Neural cell (in vitro differentiated cells): Measurements from ENCODE around the gene ATP7B. TPM values are rescaled to one million over a fixed set of nuclear protein-coding genes. Genes with fewer than 3 reads are reported as not detected.

Experiments
- H2AFZ ChIP-seq: fragments of 200-600, 300-800 bp; sonication (generic), shearing (Covaris generic); 2 replicates; pipeline ENCODE4 v1.6.0; 2014; ENCODE audit warnings: low read depth, mild to moderate bottlenecking, antibody characterized with exemption, low read length, moderate library complexity
- H3F3A ChIP-seq: fragments of 200-600 bp; shearing (Covaris generic); 2 replicates; pipeline ENCODE4 v1.6.1; 2016; ENCODE audit warnings: mild to moderate bottlenecking, moderate library complexity, mixed read lengths, antibody characterized with exemption, low read length; ENCODE audit not compliant: insufficient read depth, poor library complexity, severe bottlenecking
- H3K27ac ChIP-seq: fragments of 200-600, 300-800 bp; sonication (generic), shearing (Covaris generic); 2 replicates; pipeline ENCODE4 v1.5.1; 2014; ENCODE audit warnings: mild to moderate bottlenecking, low read length, moderate library complexity
- H3K27me3 ChIP-seq: fragments of 300-800, 200-600 bp; sonication (generic), shearing (Covaris generic); 2 replicates; pipeline ENCODE4 v1.6.0; 2014; ENCODE audit warnings: mild to moderate bottlenecking, low read depth, low read length, moderate library complexity; ENCODE audit not compliant: insufficient read depth
- H3K36me3 ChIP-seq: fragments of 300-800, 200-600 bp; sonication (generic), shearing (Covaris generic); 2 replicates; pipeline ENCODE4 v1.5.1; 2014; ENCODE audit warnings: mild to moderate bottlenecking, antibody characterized with exemption, low read length, moderate library complexity; ENCODE audit not compliant: insufficient read depth
- H3K4me2 ChIP-seq: fragments of 300-800, 200-600 bp; sonication (generic), shearing (Covaris generic); 2 replicates; pipeline ENCODE4 v1.6.0; 2014; ENCODE audit warnings: mild to moderate bottlenecking, low read length
- H3K4me3 ChIP-seq: fragments of 300-800, 200-600 bp; sonication (generic), shearing (Covaris generic); 2 replicates; pipeline ENCODE4 v1.5.1; 2014; ENCODE audit warnings: mild to moderate bottlenecking, low read length, moderate library complexity
- H3K79me2 ChIP-seq: fragments of 200-600 bp; shearing (Covaris generic); replicated peaks from 2 replicates; pipeline ENCODE4 v1.6.0; 2014; ENCODE audit warnings: mild to moderate bottlenecking, low read length, moderate library complexity; ENCODE audit not compliant: insufficient read depth
- H3K9ac ChIP-seq: fragments of 300-800, 200-600 bp; sonication (generic), shearing (Covaris generic); 2 replicates; pipeline ENCODE4 v1.6.1; 2016; ENCODE audit warnings: mild to moderate bottlenecking, low read length, mixed read lengths
- H3K9me2 ChIP-seq: fragments of 200-600 bp; shearing (Covaris generic); 2 replicates; pipeline ENCODE4 v1.6.1; 2016; ENCODE audit warnings: mild to moderate bottlenecking, low read length, mixed read lengths; ENCODE audit not compliant: insufficient read depth
- H3K9me3 ChIP-seq: fragments of 200-600, 300-800 bp; sonication (generic), shearing (Covaris generic); 2 replicates; pipeline ENCODE4 v1.6.1; 2016; ENCODE audit warnings: mild to moderate bottlenecking, mixed run types, low read length, moderate library complexity, mixed read lengths
- H4K20me1 ChIP-seq: fragments of 200-600 bp; shearing (Covaris generic); 2 replicates; pipeline ENCODE4 v1.6.1; 2016; ENCODE audit warnings: mild to moderate bottlenecking, mixed run types; ENCODE audit not compliant: insufficient read depth
- EP300 ChIP-seq: fragments of 450-650 bp; conservative IDR thresholded peaks from 2 replicates; pipeline ENCODE4 v1.6.1; 2014; ENCODE audit warnings: antibody characterized with exemption, mild to moderate bottlenecking, moderate library complexity; ENCODE audit not compliant: poor library complexity, severe bottlenecking
- EZH2 ChIP-seq: fragments of 200-600, 300-800 bp; shearing (Covaris generic), sonication (generic); IDR thresholded peaks from 2 replicates; pipeline ENCODE4 v1.6.1; 2014; ENCODE audit warnings: antibody characterized with exemption, low read length, borderline replicate concordance, mild to moderate bottlenecking; ENCODE audit not compliant: insufficient read depth, poor library complexity, severe bottlenecking
- MXI1 ChIP-seq: fragments of 450-650 bp; conservative IDR thresholded peaks from 2 replicates; pipeline ENCODE4 v1.6.1; 2014; ENCODE audit warnings: antibody characterized with exemption, mild to moderate bottlenecking; ENCODE audit not compliant: poor library complexity, severe bottlenecking
- POLR2AphosphoS5 ChIP-seq: IDR thresholded peaks from 2 replicates; pipeline ENCODE4 v1.6.1; 2012
- RAD21 ChIP-seq: fragments of 450-650 bp; conservative IDR thresholded peaks from 2 replicates; pipeline ENCODE4 v1.6.1; 2014; ENCODE audit warnings: antibody characterized with exemption, mild to moderate bottlenecking, moderate library complexity
- SMC3 ChIP-seq: fragments of 450-650 bp; conservative IDR thresholded peaks from 2 replicates; pipeline ENCODE4 v1.6.1; 2014; ENCODE audit warnings: antibody characterized with exemption, mild to moderate bottlenecking, moderate library complexity; ENCODE audit not compliant: poor library complexity
- TAF1 ChIP-seq: IDR thresholded peaks from 2 replicates; pipeline ENCODE4 v1.6.1; 2012; ENCODE audit warnings: low read depth
- polyA plus RNA-seq: library from polyadenylated mRNA; depleted of rRNA; stranded (reverse); fragments of >200 nt; gene quantifications from 2 replicates; pipeline ENCODE4 v1.2.3, GENCODE V29; 2014
- TF ChIP-seq, protein P1 (sequence below): IDR thresholded peaks from 2 replicates; pipeline ENCODE4 v1.6.1; 2012; ENCODE audit warnings: borderline replicate concordance
- TF ChIP-seq, protein P2 (sequence below): fragments of 450-650 bp; IDR thresholded peaks from 2 replicates; pipeline ENCODE4 v1.5.1; 2014; ENCODE audit warnings: antibody characterized with exemption, mild to moderate bottlenecking, moderate library complexity; ENCODE audit not compliant: poor library complexity, severe bottlenecking

ATP7B gene
- polyA plus RNA-seq, 1 donor from 2014 or later = 6.3 TPM

DNA sequence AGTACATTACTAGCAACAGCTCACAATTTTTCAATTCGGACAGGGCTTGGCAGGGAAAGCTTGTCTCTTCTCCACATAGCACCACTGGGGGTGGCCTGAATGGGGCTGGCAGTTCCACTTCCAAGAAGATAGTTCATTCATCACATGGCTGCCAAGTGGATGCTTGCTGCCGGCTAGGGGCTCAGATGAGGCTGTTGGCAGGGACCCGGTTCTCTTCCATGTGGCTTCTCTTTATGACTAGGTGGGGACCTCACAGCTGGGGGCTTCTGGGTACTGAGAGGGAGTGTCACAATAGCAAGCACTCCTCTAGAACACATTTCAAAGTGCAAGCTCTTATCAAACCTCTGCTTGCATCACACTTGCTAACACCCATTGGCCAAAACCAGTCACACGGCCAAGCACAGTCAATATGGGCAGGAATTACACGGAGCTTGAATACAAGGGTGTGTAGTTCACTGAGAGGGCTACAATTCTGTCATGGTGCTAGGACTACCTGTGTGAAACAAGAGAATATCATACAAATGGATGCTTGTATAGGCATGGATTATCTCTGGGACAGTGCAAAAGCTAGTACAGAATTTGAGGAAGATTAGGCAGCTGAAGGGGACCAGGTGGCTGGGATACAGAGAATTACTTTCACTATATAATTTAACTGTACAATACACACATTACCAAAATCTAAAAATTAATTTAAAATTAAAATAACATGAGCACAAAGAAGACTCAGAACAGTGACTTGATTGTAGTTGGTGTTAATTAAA, 32.3 kb downstream of the ATP7B start:
- H4K20me1 ChIP-seq = no peaks in the 10 kb centered on the region
- no peaks in the 10 kb centered on the region for H3K79me2 ChIP-seq
- no peak overlapping the region for H3K4me2 ChIP-seq
- no peaks in the 10 kb centered on the region for H3K36me3 ChIP-seq
- H2AFZ ChIP-seq = no peak overlapping the region
- H3K27ac ChIP-seq = no peak overlapping the region
- H3K9ac ChIP-seq = no peak overlapping the region
- no peak for TF ChIP-seq MXI1
- TF ChIP-seq, protein P1, sequence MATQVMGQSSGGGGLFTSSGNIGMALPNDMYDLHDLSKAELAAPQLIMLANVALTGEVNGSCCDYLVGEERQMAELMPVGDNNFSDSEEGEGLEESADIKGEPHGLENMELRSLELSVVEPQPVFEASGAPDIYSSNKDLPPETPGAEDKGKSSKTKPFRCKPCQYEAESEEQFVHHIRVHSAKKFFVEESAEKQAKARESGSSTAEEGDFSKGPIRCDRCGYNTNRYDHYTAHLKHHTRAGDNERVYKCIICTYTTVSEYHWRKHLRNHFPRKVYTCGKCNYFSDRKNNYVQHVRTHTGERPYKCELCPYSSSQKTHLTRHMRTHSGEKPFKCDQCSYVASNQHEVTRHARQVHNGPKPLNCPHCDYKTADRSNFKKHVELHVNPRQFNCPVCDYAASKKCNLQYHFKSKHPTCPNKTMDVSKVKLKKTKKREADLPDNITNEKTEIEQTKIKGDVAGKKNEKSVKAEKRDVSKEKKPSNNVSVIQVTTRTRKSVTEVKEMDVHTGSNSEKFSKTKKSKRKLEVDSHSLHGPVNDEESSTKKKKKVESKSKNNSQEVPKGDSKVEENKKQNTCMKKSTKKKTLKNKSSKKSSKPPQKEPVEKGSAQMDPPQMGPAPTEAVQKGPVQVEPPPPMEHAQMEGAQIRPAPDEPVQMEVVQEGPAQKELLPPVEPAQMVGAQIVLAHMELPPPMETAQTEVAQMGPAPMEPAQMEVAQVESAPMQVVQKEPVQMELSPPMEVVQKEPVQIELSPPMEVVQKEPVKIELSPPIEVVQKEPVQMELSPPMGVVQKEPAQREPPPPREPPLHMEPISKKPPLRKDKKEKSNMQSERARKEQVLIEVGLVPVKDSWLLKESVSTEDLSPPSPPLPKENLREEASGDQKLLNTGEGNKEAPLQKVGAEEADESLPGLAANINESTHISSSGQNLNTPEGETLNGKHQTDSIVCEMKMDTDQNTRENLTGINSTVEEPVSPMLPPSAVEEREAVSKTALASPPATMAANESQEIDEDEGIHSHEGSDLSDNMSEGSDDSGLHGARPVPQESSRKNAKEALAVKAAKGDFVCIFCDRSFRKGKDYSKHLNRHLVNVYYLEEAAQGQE = no peak
- no peak for TF ChIP-seq TAF1
- TF ChIP-seq, protein P2, sequence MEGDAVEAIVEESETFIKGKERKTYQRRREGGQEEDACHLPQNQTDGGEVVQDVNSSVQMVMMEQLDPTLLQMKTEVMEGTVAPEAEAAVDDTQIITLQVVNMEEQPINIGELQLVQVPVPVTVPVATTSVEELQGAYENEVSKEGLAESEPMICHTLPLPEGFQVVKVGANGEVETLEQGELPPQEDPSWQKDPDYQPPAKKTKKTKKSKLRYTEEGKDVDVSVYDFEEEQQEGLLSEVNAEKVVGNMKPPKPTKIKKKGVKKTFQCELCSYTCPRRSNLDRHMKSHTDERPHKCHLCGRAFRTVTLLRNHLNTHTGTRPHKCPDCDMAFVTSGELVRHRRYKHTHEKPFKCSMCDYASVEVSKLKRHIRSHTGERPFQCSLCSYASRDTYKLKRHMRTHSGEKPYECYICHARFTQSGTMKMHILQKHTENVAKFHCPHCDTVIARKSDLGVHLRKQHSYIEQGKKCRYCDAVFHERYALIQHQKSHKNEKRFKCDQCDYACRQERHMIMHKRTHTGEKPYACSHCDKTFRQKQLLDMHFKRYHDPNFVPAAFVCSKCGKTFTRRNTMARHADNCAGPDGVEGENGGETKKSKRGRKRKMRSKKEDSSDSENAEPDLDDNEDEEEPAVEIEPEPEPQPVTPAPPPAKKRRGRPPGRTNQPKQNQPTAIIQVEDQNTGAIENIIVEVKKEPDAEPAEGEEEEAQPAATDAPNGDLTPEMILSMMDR = no peak
- no peak for TF ChIP-seq RAD21
- TF ChIP-seq SMC3 = no peak
- TF ChIP-seq POLR2AphosphoS5 = no peak
- no peaks in the 10 kb centered on the region for H3K27me3 ChIP-seq
- H3K9me2 ChIP-seq = no peaks in the 10 kb centered on the region
- H3F3A ChIP-seq = no peaks in the 10 kb centered on the region
- H3K9me3 ChIP-seq = peaks cover 5% of the 10 kb centered on the region
- no peak overlapping the region for H3K4me3 ChIP-seq

DNA sequence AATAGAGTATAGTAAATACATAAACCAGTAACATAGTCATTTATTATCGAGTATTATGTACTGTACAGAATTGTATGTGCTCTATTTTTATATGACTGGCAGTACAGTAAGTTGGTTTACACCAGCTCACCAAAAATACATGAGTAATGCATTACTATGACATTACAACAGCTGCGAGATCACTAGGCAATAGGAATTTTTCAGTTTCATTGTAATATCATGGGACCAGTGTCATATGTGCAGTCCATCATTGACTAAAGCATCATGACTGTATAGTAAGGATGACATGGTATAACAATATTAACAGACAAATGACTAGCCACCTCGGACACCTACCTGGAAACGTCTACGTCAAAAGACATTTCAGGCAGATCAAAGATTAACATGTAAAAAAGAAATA, 33.6 kb downstream of the ATP7B start:
- H3K9me3 ChIP-seq = peaks cover 5% of the 10 kb centered on the region
- H4K20me1 ChIP-seq = no peaks in the 10 kb centered on the region
- no peak overlapping the region for H3K4me2 ChIP-seq
- H3K4me3 ChIP-seq = no peak overlapping the region
- H3K27me3 ChIP-seq = no peaks in the 10 kb centered on the region
- no peaks in the 10 kb centered on the region for H3F3A ChIP-seq
- H3K79me2 ChIP-seq = no peaks in the 10 kb centered on the region
- no peak overlapping the region for H2AFZ ChIP-seq
- no peak overlapping the region for H3K27ac ChIP-seq
- H3K9ac ChIP-seq = no peak overlapping the region
- no peaks in the 10 kb centered on the region for H3K36me3 ChIP-seq
- H3K9me2 ChIP-seq = no peaks in the 10 kb centered on the region
- no peak for TF ChIP-seq TAF1
- TF ChIP-seq EP300 = no peak
- TF ChIP-seq RAD21 = no peak
- TF ChIP-seq, protein P1 = no peak
- no peak for TF ChIP-seq SMC3
- no peak for TF ChIP-seq POLR2AphosphoS5
- no peak for TF ChIP-seq MXI1
- no peak for TF ChIP-seq EZH2
- TF ChIP-seq, protein P2 = no peak
